Neural cell (in vitro differentiated cells): Measurements from ENCODE around the gene ITPRIP. TPM values are rescaled to one million over a fixed set of nuclear protein-coding genes. Genes with fewer than 3 reads are reported as not detected.

ENCODE experiments used
- H2AFZ ChIP-seq: fragments of 200-600, 300-800 bp; sonication (generic), shearing (Covaris generic); 2 replicates; pipeline ENCODE4 v1.6.0; 2014; ENCODE audit warnings: low read depth, mild to moderate bottlenecking, antibody characterized with exemption, low read length, moderate library complexity
- H3F3A ChIP-seq: fragments of 200-600 bp; shearing (Covaris generic); 2 replicates; pipeline ENCODE4 v1.6.1; 2016; ENCODE audit warnings: mild to moderate bottlenecking, moderate library complexity, mixed read lengths, antibody characterized with exemption, low read length; ENCODE audit not compliant: insufficient read depth, poor library complexity, severe bottlenecking
- H3K27ac ChIP-seq: fragments of 200-600, 300-800 bp; sonication (generic), shearing (Covaris generic); 2 replicates; pipeline ENCODE4 v1.5.1; 2014; ENCODE audit warnings: mild to moderate bottlenecking, low read length, moderate library complexity
- H3K27me3 ChIP-seq: fragments of 300-800, 200-600 bp; sonication (generic), shearing (Covaris generic); 2 replicates; pipeline ENCODE4 v1.6.0; 2014; ENCODE audit warnings: mild to moderate bottlenecking, low read depth, low read length, moderate library complexity; ENCODE audit not compliant: insufficient read depth
- H3K36me3 ChIP-seq: fragments of 300-800, 200-600 bp; sonication (generic), shearing (Covaris generic); 2 replicates; pipeline ENCODE4 v1.5.1; 2014; ENCODE audit warnings: mild to moderate bottlenecking, antibody characterized with exemption, low read length, moderate library complexity; ENCODE audit not compliant: insufficient read depth
- H3K4me2 ChIP-seq: fragments of 300-800, 200-600 bp; sonication (generic), shearing (Covaris generic); 2 replicates; pipeline ENCODE4 v1.6.0; 2014; ENCODE audit warnings: mild to moderate bottlenecking, low read length
- H3K4me3 ChIP-seq: fragments of 300-800, 200-600 bp; sonication (generic), shearing (Covaris generic); 2 replicates; pipeline ENCODE4 v1.5.1; 2014; ENCODE audit warnings: mild to moderate bottlenecking, low read length, moderate library complexity
- H3K79me2 ChIP-seq: fragments of 200-600 bp; shearing (Covaris generic); replicated peaks from 2 replicates; pipeline ENCODE4 v1.6.0; 2014; ENCODE audit warnings: mild to moderate bottlenecking, low read length, moderate library complexity; ENCODE audit not compliant: insufficient read depth
- H3K9ac ChIP-seq: fragments of 300-800, 200-600 bp; sonication (generic), shearing (Covaris generic); 2 replicates; pipeline ENCODE4 v1.6.1; 2016; ENCODE audit warnings: mild to moderate bottlenecking, low read length, mixed read lengths
- H3K9me2 ChIP-seq: fragments of 200-600 bp; shearing (Covaris generic); 2 replicates; pipeline ENCODE4 v1.6.1; 2016; ENCODE audit warnings: mild to moderate bottlenecking, low read length, mixed read lengths; ENCODE audit not compliant: insufficient read depth
- H3K9me3 ChIP-seq: fragments of 200-600, 300-800 bp; sonication (generic), shearing (Covaris generic); 2 replicates; pipeline ENCODE4 v1.6.1; 2016; ENCODE audit warnings: mild to moderate bottlenecking, mixed run types, low read length, moderate library complexity, mixed read lengths
- H4K20me1 ChIP-seq: fragments of 200-600 bp; shearing (Covaris generic); 2 replicates; pipeline ENCODE4 v1.6.1; 2016; ENCODE audit warnings: mild to moderate bottlenecking, mixed run types; ENCODE audit not compliant: insufficient read depth
- EP300 ChIP-seq: fragments of 450-650 bp; conservative IDR thresholded peaks from 2 replicates; pipeline ENCODE4 v1.6.1; 2014; ENCODE audit warnings: antibody characterized with exemption, mild to moderate bottlenecking, moderate library complexity; ENCODE audit not compliant: poor library complexity, severe bottlenecking
- EZH2 ChIP-seq: fragments of 200-600, 300-800 bp; shearing (Covaris generic), sonication (generic); IDR thresholded peaks from 2 replicates; pipeline ENCODE4 v1.6.1; 2014; ENCODE audit warnings: antibody characterized with exemption, low read length, borderline replicate concordance, mild to moderate bottlenecking; ENCODE audit not compliant: insufficient read depth, poor library complexity, severe bottlenecking
- MXI1 ChIP-seq: fragments of 450-650 bp; conservative IDR thresholded peaks from 2 replicates; pipeline ENCODE4 v1.6.1; 2014; ENCODE audit warnings: antibody characterized with exemption, mild to moderate bottlenecking; ENCODE audit not compliant: poor library complexity, severe bottlenecking
- POLR2AphosphoS5 ChIP-seq: IDR thresholded peaks from 2 replicates; pipeline ENCODE4 v1.6.1; 2012
- RAD21 ChIP-seq: fragments of 450-650 bp; conservative IDR thresholded peaks from 2 replicates; pipeline ENCODE4 v1.6.1; 2014; ENCODE audit warnings: antibody characterized with exemption, mild to moderate bottlenecking, moderate library complexity
- SMC3 ChIP-seq: fragments of 450-650 bp; conservative IDR thresholded peaks from 2 replicates; pipeline ENCODE4 v1.6.1; 2014; ENCODE audit warnings: antibody characterized with exemption, mild to moderate bottlenecking, moderate library complexity; ENCODE audit not compliant: poor library complexity
- TAF1 ChIP-seq: IDR thresholded peaks from 2 replicates; pipeline ENCODE4 v1.6.1; 2012; ENCODE audit warnings: low read depth
- polyA plus RNA-seq: library from polyadenylated mRNA; depleted of rRNA; stranded (reverse); fragments of >200 nt; gene quantifications from 2 replicates; pipeline ENCODE4 v1.2.3, GENCODE V29; 2014
- TF ChIP-seq, protein P1 (sequence below): IDR thresholded peaks from 2 replicates; pipeline ENCODE4 v1.6.1; 2012; ENCODE audit warnings: borderline replicate concordance
- TF ChIP-seq, protein P2 (sequence below): fragments of 450-650 bp; IDR thresholded peaks from 2 replicates; pipeline ENCODE4 v1.5.1; 2014; ENCODE audit warnings: antibody characterized with exemption, mild to moderate bottlenecking, moderate library complexity; ENCODE audit not compliant: poor library complexity, severe bottlenecking

Gene ITPRIP
- polyA plus RNA-seq, 1 donor from 2014 or later: 1.5 TPM

DNA sequence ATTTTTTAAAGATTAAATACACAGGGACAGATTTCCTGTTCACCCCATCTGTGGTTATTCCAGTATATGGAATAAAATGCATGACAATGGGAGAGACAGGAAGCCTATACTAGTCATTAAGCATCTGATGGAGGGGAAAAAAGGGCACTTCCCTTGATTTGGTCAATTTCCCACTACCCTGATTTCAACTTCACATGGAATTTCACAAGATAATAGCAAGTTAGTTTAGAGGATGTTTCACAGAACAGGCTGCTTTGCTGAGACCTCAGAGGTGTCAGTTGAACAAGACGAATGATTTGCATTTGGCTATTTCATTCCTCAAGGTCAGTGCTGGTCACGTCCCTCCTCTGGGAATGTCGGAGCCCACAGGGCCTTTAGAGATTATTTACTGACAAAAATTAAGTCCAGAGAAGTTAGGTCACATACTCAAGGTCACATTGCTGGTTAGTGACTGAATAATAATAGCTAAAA is 4.7 kb upstream of the ITPRIP start:
- TF ChIP-seq, protein P1, sequence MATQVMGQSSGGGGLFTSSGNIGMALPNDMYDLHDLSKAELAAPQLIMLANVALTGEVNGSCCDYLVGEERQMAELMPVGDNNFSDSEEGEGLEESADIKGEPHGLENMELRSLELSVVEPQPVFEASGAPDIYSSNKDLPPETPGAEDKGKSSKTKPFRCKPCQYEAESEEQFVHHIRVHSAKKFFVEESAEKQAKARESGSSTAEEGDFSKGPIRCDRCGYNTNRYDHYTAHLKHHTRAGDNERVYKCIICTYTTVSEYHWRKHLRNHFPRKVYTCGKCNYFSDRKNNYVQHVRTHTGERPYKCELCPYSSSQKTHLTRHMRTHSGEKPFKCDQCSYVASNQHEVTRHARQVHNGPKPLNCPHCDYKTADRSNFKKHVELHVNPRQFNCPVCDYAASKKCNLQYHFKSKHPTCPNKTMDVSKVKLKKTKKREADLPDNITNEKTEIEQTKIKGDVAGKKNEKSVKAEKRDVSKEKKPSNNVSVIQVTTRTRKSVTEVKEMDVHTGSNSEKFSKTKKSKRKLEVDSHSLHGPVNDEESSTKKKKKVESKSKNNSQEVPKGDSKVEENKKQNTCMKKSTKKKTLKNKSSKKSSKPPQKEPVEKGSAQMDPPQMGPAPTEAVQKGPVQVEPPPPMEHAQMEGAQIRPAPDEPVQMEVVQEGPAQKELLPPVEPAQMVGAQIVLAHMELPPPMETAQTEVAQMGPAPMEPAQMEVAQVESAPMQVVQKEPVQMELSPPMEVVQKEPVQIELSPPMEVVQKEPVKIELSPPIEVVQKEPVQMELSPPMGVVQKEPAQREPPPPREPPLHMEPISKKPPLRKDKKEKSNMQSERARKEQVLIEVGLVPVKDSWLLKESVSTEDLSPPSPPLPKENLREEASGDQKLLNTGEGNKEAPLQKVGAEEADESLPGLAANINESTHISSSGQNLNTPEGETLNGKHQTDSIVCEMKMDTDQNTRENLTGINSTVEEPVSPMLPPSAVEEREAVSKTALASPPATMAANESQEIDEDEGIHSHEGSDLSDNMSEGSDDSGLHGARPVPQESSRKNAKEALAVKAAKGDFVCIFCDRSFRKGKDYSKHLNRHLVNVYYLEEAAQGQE: no peak
- TF ChIP-seq, protein P2, sequence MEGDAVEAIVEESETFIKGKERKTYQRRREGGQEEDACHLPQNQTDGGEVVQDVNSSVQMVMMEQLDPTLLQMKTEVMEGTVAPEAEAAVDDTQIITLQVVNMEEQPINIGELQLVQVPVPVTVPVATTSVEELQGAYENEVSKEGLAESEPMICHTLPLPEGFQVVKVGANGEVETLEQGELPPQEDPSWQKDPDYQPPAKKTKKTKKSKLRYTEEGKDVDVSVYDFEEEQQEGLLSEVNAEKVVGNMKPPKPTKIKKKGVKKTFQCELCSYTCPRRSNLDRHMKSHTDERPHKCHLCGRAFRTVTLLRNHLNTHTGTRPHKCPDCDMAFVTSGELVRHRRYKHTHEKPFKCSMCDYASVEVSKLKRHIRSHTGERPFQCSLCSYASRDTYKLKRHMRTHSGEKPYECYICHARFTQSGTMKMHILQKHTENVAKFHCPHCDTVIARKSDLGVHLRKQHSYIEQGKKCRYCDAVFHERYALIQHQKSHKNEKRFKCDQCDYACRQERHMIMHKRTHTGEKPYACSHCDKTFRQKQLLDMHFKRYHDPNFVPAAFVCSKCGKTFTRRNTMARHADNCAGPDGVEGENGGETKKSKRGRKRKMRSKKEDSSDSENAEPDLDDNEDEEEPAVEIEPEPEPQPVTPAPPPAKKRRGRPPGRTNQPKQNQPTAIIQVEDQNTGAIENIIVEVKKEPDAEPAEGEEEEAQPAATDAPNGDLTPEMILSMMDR: no peak
- no peak for TF ChIP-seq EZH2
- TF ChIP-seq MXI1: no peak
- TF ChIP-seq POLR2AphosphoS5: no peak
- no peak for TF ChIP-seq TAF1
- TF ChIP-seq SMC3: no peak
- TF ChIP-seq EP300: no peak
- no peak for TF ChIP-seq RAD21
- peaks cover 25% of the 10 kb centered on the region for H3K27me3 ChIP-seq
- no peaks in the 10 kb centered on the region for H3K9me2 ChIP-seq
- H3K9ac ChIP-seq: no peak overlapping the region
- H3K4me2 ChIP-seq: no peak overlapping the region
- H4K20me1 ChIP-seq: no peaks in the 10 kb centered on the region
- H3K4me3 ChIP-seq: no peak overlapping the region
- H3K79me2 ChIP-seq: no peaks in the 10 kb centered on the region
- H3F3A ChIP-seq: no peaks in the 10 kb centered on the region
- H3K27ac ChIP-seq: no peak overlapping the region
- H3K9me3 ChIP-seq: no peaks in the 10 kb centered on the region
- H2AFZ ChIP-seq: no peak overlapping the region
- no peaks in the 10 kb centered on the region for H3K36me3 ChIP-seq

GRCh38 chr10:104340641-104341040 is 2.4 kb upstream of the ITPRIP start:
- no peak overlapping the region for H2AFZ ChIP-seq

More at GRCh38 chr10:104340641-104341040, 2.4 kb upstream of the ITPRIP start:
- Histone ChIP-seq H3F3A (no peaks in the 10 kb centered on the region), H3K36me3 (no peaks in the 10 kb centered on the region), H3K27me3 (peaks cover 44% of the 10 kb centered on the region), H3K27ac (no peak overlapping the region), H3K4me2 (no peak overlapping the region), H3K79me2 (no peaks in the 10 kb centered on the region), H3K4me3 (no peak overlapping the region), H3K9me2 (no peaks in the 10 kb centered on the region), H4K20me1 (no peaks in the 10 kb centered on the region), H3K9ac (no peak overlapping the region), H3K9me3 (no peaks in the 10 kb centered on the region)
- TF ChIP-seq RAD21: no peak
- TF ChIP-seq SMC3: no peak
- TF ChIP-seq, protein P1: no peak
- TF ChIP-seq MXI1: no peak
- TF ChIP-seq, protein P2: no peak
- no peak for TF ChIP-seq EP300
